GM19239 (cell line): ENCODE measurements around the gene UMPS.

ENCODE experiments used
- DNase-seq: peaks from one replicate; pipeline ENCODE4 v3.0.0; 2011; ENCODE audit warnings: low spot score; ENCODE audit not compliant: insufficient read length
- FAIRE-seq: peaks from 2 replicates; lab custom pipeline; 2011; peaks lifted over from hg19 to GRCh38; lab: Jason Lieb, UNC

UMPS gene

GRCh38 chr3:124730129-124730940 is at the start of gene UMPS:
Gene UMPS (plus strand): TSS chr3:124730452. CDS start chr3:124730472, 20 bp downstream.
- DNase-seq: peak; percentile 81
- peak; percentile 95 for FAIRE-seq

- FAIRE-seq: no peak
Observed at GRCh38 chr3:124680521-124680920, 49.7 kb upstream of the UMPS start.

GRCh38 chr3:124682263-124682662 is 48.0 kb upstream of the UMPS start:
- no peak for FAIRE-seq
- no peak for DNase-seq

More at GRCh38 chr3:124680521-124680920, 49.7 kb upstream of the UMPS start:
- no peak for DNase-seq

GRCh38 chr3:124684459-124684858 is 45.8 kb upstream of the UMPS start:
- no peak for DNase-seq

GRCh38 chr3:124685067-124685466 is 45.2 kb upstream of the UMPS start:
- DNase-seq (no peak), FAIRE-seq (no peak)

More at GRCh38 chr3:124684459-124684858, 45.8 kb upstream of the UMPS start:
- no peak for FAIRE-seq

- DNase-seq (no peak), FAIRE-seq (no peak)
Observed at GRCh38 chr3:124685481-124685880, 44.8 kb upstream of the UMPS start.

- FAIRE-seq: no peak
- no peak for DNase-seq
Observed at GRCh38 chr3:124686028-124686670, 44.1 kb upstream of the UMPS start.

- FAIRE-seq (peak; percentile 98), DNase-seq (peak; percentile 67)
Observed at GRCh38 chr3:124688581-124689454, 41.4 kb upstream of the UMPS start.

- DNase-seq (no peak), FAIRE-seq (no peak)
Observed at GRCh38 chr3:124691599-124691998, 38.7 kb upstream of the UMPS start.

GRCh38 chr3:124694486-124694885 is 35.8 kb upstream of the UMPS start:
- FAIRE-seq (no peak), DNase-seq (no peak)

GRCh38 chr3:124695369-124695768 is 34.9 kb upstream of the UMPS start:
- FAIRE-seq: no peak
- DNase-seq: no peak

- FAIRE-seq (no peak), DNase-seq (no peak)
Observed at GRCh38 chr3:124696006-124696405, 34.2 kb upstream of the UMPS start.

- FAIRE-seq (no peak), DNase-seq (no peak)
Observed at GRCh38 chr3:124697302-124697701, 33.0 kb upstream of the UMPS start.

GRCh38 chr3:124698030-124698770 is 32.1 kb upstream of the UMPS start:
- FAIRE-seq (no peak), DNase-seq (no peak)

- DNase-seq (no peak), FAIRE-seq (no peak)
Observed at GRCh38 chr3:124699051-124699450, 31.2 kb upstream of the UMPS start.

GRCh38 chr3:124699686-124700396 is 30.4 kb upstream of the UMPS start:
- FAIRE-seq (no peak), DNase-seq (no peak)

- FAIRE-seq: no peak
- no peak for DNase-seq
Observed at GRCh38 chr3:124700880-124701684, 29.2 kb upstream of the UMPS start.

- DNase-seq (no peak), FAIRE-seq (no peak)
Observed at GRCh38 chr3:124701687-124702086, 28.6 kb upstream of the UMPS start.

- FAIRE-seq (no peak), DNase-seq (no peak)
Observed at GRCh38 chr3:124702950-124703349, 27.3 kb upstream of the UMPS start.
